WTC11 (cell line): ENCODE data around the gene ALDH5A1. TPM values are rescaled to one million over a fixed set of nuclear protein-coding genes. Genes with fewer than 3 reads are reported as not detected.

Experiments used
- AFF4 ChIP-seq: sonication (generic); formaldehyde crosslinking; IDR thresholded peaks from 2 replicates; pipeline ENCODE4 v1.8.1; 2023; ENCODE audit warnings: mild to moderate bottlenecking, missing genetic modification reagents, borderline replicate concordance
- ARID4B ChIP-seq: sonication (generic); formaldehyde crosslinking; IDR thresholded peaks from 2 replicates; pipeline ENCODE4 v1.8.0; 2023; ENCODE audit warnings: missing genetic modification reagents, mild to moderate bottlenecking, borderline replicate concordance
- ATF1 ChIP-seq: sonication (generic); formaldehyde crosslinking; IDR thresholded peaks from 2 replicates; pipeline ENCODE4 v1.8.1; 2023; ENCODE audit warnings: mild to moderate bottlenecking, moderate library complexity, missing genetic modification reagents
- E2F5 ChIP-seq: sonication (generic); formaldehyde crosslinking; IDR thresholded peaks from 2 replicates; pipeline ENCODE4 v1.8.1; 2022; ENCODE audit warnings: mild to moderate bottlenecking, moderate library complexity, missing genetic modification reagents
- ERG ChIP-seq: fragments of 250-450 bp; sonication (Bioruptor Pico); IDR thresholded peaks from 2 replicates; pipeline ENCODE4 v1.8.0; 2021; ENCODE audit warnings: mild to moderate bottlenecking
- ESRRA ChIP-seq: sonication (generic); formaldehyde crosslinking; IDR thresholded peaks from 2 replicates; pipeline ENCODE4 v1.8.1; 2022; ENCODE audit warnings: mild to moderate bottlenecking, missing genetic modification reagents, borderline replicate concordance
- ETV6 ChIP-seq: sonication (generic); formaldehyde crosslinking; IDR thresholded peaks from 2 replicates; pipeline ENCODE4 v1.8.1; 2022; ENCODE audit warnings: mild to moderate bottlenecking, missing genetic modification reagents
- FOXK1 ChIP-seq: sonication (generic); formaldehyde crosslinking; IDR thresholded peaks from 2 replicates; pipeline ENCODE4 v1.8.0; 2022; ENCODE audit warnings: mild to moderate bottlenecking, moderate library complexity, missing genetic modification reagents
- FOXP4 ChIP-seq: sonication (generic); formaldehyde crosslinking; IDR thresholded peaks from 2 replicates; pipeline ENCODE4 v1.8.0; 2022; ENCODE audit warnings: mild to moderate bottlenecking, missing genetic modification reagents
- NFE2L1 ChIP-seq: sonication (generic); formaldehyde crosslinking; IDR thresholded peaks from 2 replicates; pipeline ENCODE4 v1.8.1; 2023; ENCODE audit warnings: missing genetic modification reagents
- NFYB ChIP-seq: sonication (generic); formaldehyde crosslinking; conservative IDR thresholded peaks from 2 replicates; pipeline ENCODE4 v1.8.0; 2022; ENCODE audit warnings: low read depth, missing genetic modification reagents
- PRRX2 ChIP-seq: fragments of 250-450 bp; sonication (Bioruptor Pico); IDR thresholded peaks from 2 replicates; pipeline ENCODE4 v1.8.0; 2021; ENCODE audit warnings: mild to moderate bottlenecking
- RELA ChIP-seq: sonication (generic); formaldehyde crosslinking; IDR thresholded peaks from 2 replicates; pipeline ENCODE4 v1.8.1; 2022; ENCODE audit warnings: missing genetic modification reagents, mild to moderate bottlenecking, borderline replicate concordance
- TEAD4 ChIP-seq: sonication (generic); formaldehyde crosslinking; IDR thresholded peaks from 2 replicates; pipeline ENCODE4 v1.8.0; 2022; ENCODE audit warnings: mild to moderate bottlenecking, missing genetic modification reagents
- ZNF232 ChIP-seq: sonication (generic); formaldehyde crosslinking; IDR thresholded peaks from 2 replicates; pipeline ENCODE4 v1.8.0; 2022; ENCODE audit warnings: mild to moderate bottlenecking, missing genetic modification reagents
- ZNF396 ChIP-seq: fragments of 250-450 bp; sonication (Bioruptor Pico); IDR thresholded peaks from 2 replicates; pipeline ENCODE4 v1.8.0; 2021; ENCODE audit warnings: mild to moderate bottlenecking, moderate library complexity, borderline replicate concordance
- ZSCAN18 ChIP-seq: fragments of 250-450 bp; sonication (Bioruptor Pico); IDR thresholded peaks from 2 replicates; pipeline ENCODE4 v2.1.2; 2022; ENCODE audit warnings: mild to moderate bottlenecking, moderate library complexity
- total RNA-seq: library from RNA; stranded (reverse); gene quantifications from 3 replicates; pipeline ENCODE4 v1.2.3, GENCODE V29; 2021

The ALDH5A1 gene
- total RNA-seq, 1 experiment from 2014 or later: 5.1 TPM

GRCh38 chr6:24546439-24546838 is 51.7 kb downstream of the ALDH5A1 start (continued):
- no peak for TF ChIP-seq AFF4 (CRISPR knock-in tag)
- no peak for TF ChIP-seq ARID4B (CRISPR knock-in tag)
- TF ChIP-seq ZNF232 (CRISPR knock-in tag): no peak
- TF ChIP-seq ZSCAN18 (CRISPR knock-in tag): no peak
- no peak for TF ChIP-seq ESRRA (CRISPR knock-in tag)
- TF ChIP-seq ATF1 (CRISPR knock-in tag): no peak
- no peak for TF ChIP-seq PRRX2
- no peak for TF ChIP-seq E2F5 (CRISPR knock-in tag)
- no peak for TF ChIP-seq FOXP4
- TF ChIP-seq FOXK1: no peak
- TF ChIP-seq RELA (CRISPR knock-in tag): no peak
- no peak for TF ChIP-seq ETV6 (CRISPR knock-in tag)
- TF ChIP-seq TEAD4 (CRISPR knock-in tag): no peak
- TF ChIP-seq NFE2L1 (CRISPR knock-in tag): no peak
- TF ChIP-seq ERG (CRISPR knock-in tag): no peak
- no peak for TF ChIP-seq NFYB
- TF ChIP-seq ZNF396 (CRISPR knock-in tag): no peak
- TF ChIP-seq, all 79 proteins: peak for 0
